Type B pancreatic cell (in vitro differentiated cells): ENCODE data around the gene GCAT. TPM values are rescaled to one million over a fixed set of nuclear protein-coding genes. Genes with fewer than 3 reads are reported as not detected.
A peak's percentile ranks its signal among the peaks of the same experiment; 100 is the strongest.

ENCODE experiments used
- DNase-seq: peaks from one replicate; pipeline ENCODE4 v3.0.0; 2021; ENCODE audit warnings: mixed read lengths; ENCODE audit not compliant: unreplicated experiment; ENCODE audit errors: extremely low spot score
- H3K27ac Mint-ChIP-seq: 2 replicates; pipeline ENCODE4 v1.8.0; 2021; ENCODE audit warnings: mild to moderate bottlenecking, mixed read lengths
- H3K27me3 Mint-ChIP-seq: 2 replicates; pipeline ENCODE4 v1.8.0; 2021; ENCODE audit warnings: mixed read lengths
- H3K36me3 Mint-ChIP-seq: 2 replicates; pipeline ENCODE4 v1.8.0; 2021; ENCODE audit warnings: mixed read lengths
- H3K4me1 Mint-ChIP-seq: one replicate; pipeline ENCODE4 v1.8.0; 2021; ENCODE audit warnings: mixed read lengths; ENCODE audit not compliant: unreplicated experiment
- H3K4me3 Mint-ChIP-seq: 2 replicates; pipeline ENCODE4 v1.8.0; 2021; ENCODE audit warnings: mild to moderate bottlenecking, mixed read lengths
- H3K9me3 Mint-ChIP-seq: 2 replicates; pipeline ENCODE4 v1.8.0; 2021; ENCODE audit warnings: mixed read lengths
- total RNA-seq: library from RNA; stranded (reverse); gene quantifications from 2 replicates; pipeline ENCODE4 v1.2.1, GENCODE V29; 2021; ENCODE audit warnings: low replicate concordance
- TF ChIP-seq, protein P1 (sequence below): fragments of 200-600 bp; sonication (generic); conservative IDR thresholded peaks from 2 replicates; pipeline ENCODE4 v1.5.0; 2021; ENCODE audit warnings: antibody characterized with exemption, mild to moderate bottlenecking

Gene GCAT
- total RNA-seq, 1 donor from 2014 or later = 27.4 TPM

DNA sequence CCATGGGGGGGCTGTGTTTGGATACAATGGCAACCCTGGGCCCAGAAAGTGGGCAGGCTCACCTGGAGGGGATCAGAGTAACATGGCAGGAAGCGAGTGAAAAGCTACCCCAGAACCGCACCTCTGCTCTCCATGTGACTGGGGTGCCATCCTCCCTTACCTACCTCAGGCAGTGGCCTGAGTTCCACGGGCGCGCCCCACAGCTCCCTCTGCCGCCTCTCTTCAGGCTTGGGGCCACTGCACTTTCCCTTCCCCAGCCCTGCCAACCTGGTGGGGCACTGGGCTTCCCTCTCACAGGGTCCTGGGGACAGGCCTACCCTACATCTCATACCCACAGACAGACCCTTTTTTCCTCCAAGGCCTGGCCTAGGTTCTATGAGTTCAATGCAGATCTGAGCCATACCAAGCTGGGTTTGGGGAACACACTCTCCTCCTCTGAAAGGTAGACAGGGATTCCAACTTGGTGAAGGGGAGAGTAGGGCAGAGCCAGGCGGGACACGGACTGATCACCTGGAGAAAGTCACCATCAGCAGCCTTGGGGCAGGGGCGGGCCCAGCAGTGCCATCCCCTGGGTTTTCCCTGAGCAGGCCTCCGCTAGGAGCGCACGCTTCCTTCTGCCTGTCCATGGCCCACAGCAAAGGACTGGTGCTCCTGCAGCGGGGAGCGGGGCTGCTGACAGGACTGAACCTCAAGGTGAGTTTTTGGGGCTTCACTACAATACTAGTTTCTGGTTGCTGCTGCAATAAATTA is 22.5 kb downstream of the GCAT start:
- Mint-ChIP-seq H3K27me3 (peaks cover 5% of the 10 kb centered on the region), H3K4me3 (no peak overlapping the region), H3K36me3 (peaks cover 7% of the 10 kb centered on the region), H3K27ac (no peak overlapping the region), H3K9me3 (no peaks in the 10 kb centered on the region), H3K4me1 (no peaks in the 10 kb centered on the region)
- TF ChIP-seq, protein P1, sequence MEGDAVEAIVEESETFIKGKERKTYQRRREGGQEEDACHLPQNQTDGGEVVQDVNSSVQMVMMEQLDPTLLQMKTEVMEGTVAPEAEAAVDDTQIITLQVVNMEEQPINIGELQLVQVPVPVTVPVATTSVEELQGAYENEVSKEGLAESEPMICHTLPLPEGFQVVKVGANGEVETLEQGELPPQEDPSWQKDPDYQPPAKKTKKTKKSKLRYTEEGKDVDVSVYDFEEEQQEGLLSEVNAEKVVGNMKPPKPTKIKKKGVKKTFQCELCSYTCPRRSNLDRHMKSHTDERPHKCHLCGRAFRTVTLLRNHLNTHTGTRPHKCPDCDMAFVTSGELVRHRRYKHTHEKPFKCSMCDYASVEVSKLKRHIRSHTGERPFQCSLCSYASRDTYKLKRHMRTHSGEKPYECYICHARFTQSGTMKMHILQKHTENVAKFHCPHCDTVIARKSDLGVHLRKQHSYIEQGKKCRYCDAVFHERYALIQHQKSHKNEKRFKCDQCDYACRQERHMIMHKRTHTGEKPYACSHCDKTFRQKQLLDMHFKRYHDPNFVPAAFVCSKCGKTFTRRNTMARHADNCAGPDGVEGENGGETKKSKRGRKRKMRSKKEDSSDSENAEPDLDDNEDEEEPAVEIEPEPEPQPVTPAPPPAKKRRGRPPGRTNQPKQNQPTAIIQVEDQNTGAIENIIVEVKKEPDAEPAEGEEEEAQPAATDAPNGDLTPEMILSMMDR = no peak
- no peak for DNase-seq

DNA sequence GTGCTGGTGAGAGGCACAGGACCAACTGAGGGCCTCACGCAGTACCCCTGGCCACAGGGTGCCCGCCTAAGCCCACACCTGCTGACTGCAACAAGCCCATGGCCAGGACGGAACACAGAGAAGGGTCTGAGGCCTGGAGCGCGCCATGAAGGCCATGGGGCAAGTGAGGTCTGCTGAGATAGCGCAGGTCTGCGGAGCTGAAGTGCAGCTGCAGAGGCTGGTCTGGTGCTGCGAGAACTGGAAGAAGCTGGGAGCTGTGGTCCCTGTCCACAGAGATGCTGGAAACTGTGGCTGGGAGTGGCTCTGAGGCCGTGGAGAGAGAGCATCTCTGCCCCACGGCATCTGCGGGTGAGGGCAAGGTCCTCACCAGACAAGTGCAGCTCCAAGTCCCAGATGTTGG is 23.7 kb downstream of the GCAT start:
- Mint-ChIP-seq H3K9me3 (no peaks in the 10 kb centered on the region), H3K27ac (no peak overlapping the region), H3K27me3 (no peaks in the 10 kb centered on the region), H3K4me3 (no peak overlapping the region), H3K4me1 (no peaks in the 10 kb centered on the region), H3K36me3 (peaks cover 7% of the 10 kb centered on the region)
- no peak for DNase-seq
- TF ChIP-seq, protein P1 = no peak

DNA sequence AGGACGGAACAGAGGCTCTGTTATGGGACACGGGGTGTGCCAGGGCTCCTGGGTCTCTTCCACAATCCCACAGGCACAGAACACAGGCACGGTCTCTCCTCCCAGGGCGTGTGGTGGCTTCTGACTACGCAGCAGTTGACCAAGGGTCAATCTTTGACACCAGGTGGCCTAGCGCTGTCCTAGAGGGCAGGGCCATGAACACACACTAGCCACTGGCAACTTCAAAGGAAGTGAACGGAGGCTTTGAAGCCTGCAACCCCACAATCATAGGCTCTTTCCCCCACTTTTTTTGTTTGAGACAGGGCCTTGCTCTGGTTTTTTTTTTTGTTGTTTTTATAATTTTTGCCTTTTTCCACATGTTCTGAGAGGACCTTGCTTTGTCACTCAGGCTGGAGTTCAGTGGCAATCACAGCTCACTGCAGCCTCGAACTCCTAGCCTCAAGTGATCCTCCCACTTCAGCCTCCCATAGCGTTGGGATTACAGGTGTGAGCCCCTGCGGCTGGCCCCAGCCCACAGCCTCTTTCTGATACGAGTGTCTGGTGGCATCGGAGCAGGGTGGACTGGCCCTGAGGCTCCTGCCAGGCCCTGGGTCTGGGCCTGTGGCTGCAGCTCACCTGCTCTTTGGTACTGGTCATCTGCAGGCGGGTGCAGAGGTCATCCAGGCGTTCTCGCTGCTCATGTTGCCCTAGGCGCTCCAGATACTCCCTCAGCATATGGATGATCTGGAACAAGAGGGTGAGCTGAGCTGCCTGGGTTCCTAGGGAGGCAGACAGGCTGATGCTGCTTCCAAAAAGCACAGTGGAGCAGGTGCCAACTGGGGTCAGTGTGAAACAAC is 24.5 kb downstream of the GCAT start:
- H3K27me3 Mint-ChIP-seq = no peaks in the 10 kb centered on the region

DNA sequence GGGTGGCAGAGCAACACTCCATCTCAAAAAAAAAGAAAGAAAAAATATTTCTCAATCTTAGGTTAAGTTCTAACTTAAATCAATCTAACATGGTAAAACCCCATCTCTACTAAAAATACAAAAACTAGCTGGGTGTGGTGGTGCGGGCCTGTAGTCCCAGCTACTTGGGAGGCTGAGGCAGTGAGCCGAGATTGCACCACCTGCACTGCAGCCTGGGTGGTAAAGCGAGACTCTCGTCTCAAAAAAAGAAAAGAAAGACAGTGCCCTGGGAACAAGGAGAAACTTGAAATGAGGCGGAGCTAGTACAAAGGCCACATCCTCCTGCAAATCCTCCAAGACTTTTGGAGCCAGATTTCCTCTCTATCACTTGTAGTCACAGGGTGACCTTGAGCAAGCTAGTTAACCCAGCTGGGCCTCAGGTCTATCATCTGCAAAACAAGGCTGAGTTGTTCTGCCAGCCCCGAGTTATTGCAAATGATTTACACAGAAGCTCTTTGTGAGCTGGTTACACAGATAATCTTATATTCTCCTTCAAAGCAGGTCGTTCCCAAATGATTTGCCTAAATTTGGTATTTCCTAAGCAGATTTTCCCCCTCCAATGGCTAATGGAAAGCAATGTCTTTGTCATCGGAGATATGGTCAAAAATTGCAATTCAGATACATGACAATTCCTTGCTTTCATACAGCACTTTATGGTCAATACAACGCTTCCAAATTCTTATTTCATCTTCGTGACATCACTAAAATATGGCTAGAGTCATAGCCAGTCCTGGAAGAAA is 34.5 kb downstream of the GCAT start:
- no peaks in the 10 kb centered on the region for H3K9me3 Mint-ChIP-seq
- H3K27ac Mint-ChIP-seq = peak overlapping the region; percentile 65
- TF ChIP-seq, protein P1 = no peak
- H3K27me3 Mint-ChIP-seq = no peaks in the 10 kb centered on the region
- peaks cover 9% of the 10 kb centered on the region for H3K4me1 Mint-ChIP-seq
- no peak for DNase-seq
- H3K4me3 Mint-ChIP-seq = peak overlapping the region; percentile 69
- H3K36me3 Mint-ChIP-seq = peaks cover 7% of the 10 kb centered on the region

More for the DNA sequence above, 24.5 kb downstream of the GCAT start:
- H3K27ac Mint-ChIP-seq = no peak overlapping the region
- DNase-seq = no peak
- TF ChIP-seq, protein P1 = no peak
- H3K4me3 Mint-ChIP-seq = no peak overlapping the region
- no peaks in the 10 kb centered on the region for H3K9me3 Mint-ChIP-seq
- H3K4me1 Mint-ChIP-seq = no peaks in the 10 kb centered on the region
- peaks cover 10% of the 10 kb centered on the region for H3K36me3 Mint-ChIP-seq

DNA sequence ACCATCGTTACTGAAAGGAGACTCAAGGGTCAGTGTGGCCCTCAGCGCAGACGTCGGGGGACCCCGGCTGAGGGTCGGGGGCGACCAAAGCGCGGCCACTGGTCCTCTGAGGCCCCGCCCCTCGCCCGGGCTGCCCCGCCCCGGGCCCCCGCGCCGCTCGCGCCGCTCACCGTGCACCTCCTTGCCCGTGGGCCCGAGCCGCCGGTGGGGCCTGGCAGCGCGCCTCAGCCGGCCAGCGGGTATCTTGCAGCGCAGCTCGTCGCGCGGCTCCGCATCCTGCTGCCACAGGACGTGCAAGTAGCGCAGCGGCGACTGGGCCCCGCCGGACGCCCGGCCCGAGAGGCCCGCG is 36.0 kb downstream of the GCAT start:
- Mint-ChIP-seq H3K27ac (peak overlapping the region; percentile 86), H3K4me3 (peak overlapping the region; percentile 96), H3K4me1 (peaks cover 20% of the 10 kb centered on the region), H3K36me3 (peaks cover 10% of the 10 kb centered on the region), H3K9me3 (peaks cover 3% of the 10 kb centered on the region), H3K27me3 (no peaks in the 10 kb centered on the region)
- TF ChIP-seq, protein P1 = no peak
- DNase-seq = no peak
